HEK293 (cell line): ENCODE data around the gene ART5.

Source experiments
- CTCF ChIA-PET: fragments of 350-600 bp; formaldehyde crosslinking; extraction: SDS; loops from one replicate; lab custom pipeline; 2021; ENCODE audit warnings: antibody characterized with exemption; lab: Yijun Ruan, JAX
- POLR2A ChIA-PET: fragments of 300-600 bp; formaldehyde crosslinking; extraction: SDS; loops from one replicate; lab custom pipeline; 2020; ENCODE audit warnings: antibody characterized with exemption, inconsistent platforms; lab: Yijun Ruan, JAX
- H3K27ac ChIP-seq: fragments of 200-500 bp; sonication (Bioruptor generic); 2 replicates; pipeline ENCODE4 v1.5.1; 2014; ENCODE audit warnings: low read depth, low read length, control low read depth, inconsistent platforms; ENCODE audit errors: extremely low read depth
- H3K36me3 ChIP-seq, 2 experiments: fragments of 200-500 bp in 1 of 2; sonication (Bioruptor generic) in 1 of 2; 1 replicate in 1 of 2; 2 replicates in 1 of 2; pipeline ENCODE4 v1.5.1; 2014 to 2017; ENCODE audit warnings: inconsistent platforms in 2 of 2, low read length in 2 of 2; ENCODE audit not compliant: control insufficient read depth in 2 of 2, insufficient read depth in 1 of 2
- H3K4me1 ChIP-seq: fragments of 200-500 bp; sonication (Bioruptor generic); 2 replicates; pipeline ENCODE4 v1.5.1; 2014; ENCODE audit warnings: mild to moderate bottlenecking, low read length, inconsistent platforms; ENCODE audit not compliant: control insufficient read depth, insufficient read depth
- H3K4me3 ChIP-seq: 2 replicates; pipeline ENCODE4 v1.5.1; 2011; ENCODE audit warnings: low read depth, mild to moderate bottlenecking, control low read depth, low read length, moderate library complexity
- H3K9me3 ChIP-seq: fragments of 200-500 bp; sonication (Bioruptor generic); 2 replicates; pipeline ENCODE4 v1.5.1; 2014; ENCODE audit warnings: low read depth, low read length, inconsistent platforms; ENCODE audit not compliant: control insufficient read depth, insufficient read depth
- HOXD13 ChIP-seq: sonication (generic); formaldehyde crosslinking; IDR thresholded peaks from 2 replicates; pipeline ENCODE4 v1.8.0; 2022; ENCODE audit warnings: missing genetic modification reagents, borderline replicate concordance
- KLF17 ChIP-seq: fragments of 450-650 bp; formaldehyde crosslinking; IDR thresholded peaks from 2 replicates; pipeline ENCODE4 v1.5.1; 2016; ENCODE audit warnings: missing biosample characterization, missing genetic modification characterization
- KLF7 ChIP-seq: fragments of 450-650 bp; formaldehyde crosslinking; IDR thresholded peaks from 2 replicates; pipeline ENCODE4 v1.5.1; 2016; ENCODE audit warnings: missing biosample characterization, missing genetic modification characterization, borderline replicate concordance
- KLF8 ChIP-seq: fragments of 450-650 bp; formaldehyde crosslinking; IDR thresholded peaks from 2 replicates; pipeline ENCODE4 v1.5.1; 2016; ENCODE audit warnings: missing biosample characterization, missing genetic modification characterization
- SETDB1 ChIP-seq: IDR thresholded peaks from one replicate; pipeline ENCODE4 v1.6.1; 2017; ENCODE audit warnings: mild to moderate bottlenecking, low read length, moderate library complexity, mixed read lengths; ENCODE audit not compliant: insufficient read length
- SP7 ChIP-seq: fragments of 450-650 bp; formaldehyde crosslinking; IDR thresholded peaks from 2 replicates; pipeline ENCODE4 v1.5.1; 2016; ENCODE audit warnings: missing biosample characterization, missing genetic modification characterization
- ZBTB1 ChIP-seq: fragments of 450-650 bp; formaldehyde crosslinking; IDR thresholded peaks from 2 replicates; pipeline ENCODE4 v1.5.1; 2016; ENCODE audit warnings: missing biosample characterization, missing genetic modification characterization
- ZBTB11 ChIP-seq: fragments of 450-650 bp; formaldehyde crosslinking; conservative IDR thresholded peaks from 2 replicates; pipeline ENCODE4 v1.5.1; 2016; ENCODE audit warnings: low read depth, missing biosample characterization, missing genetic modification characterization
- ZBTB20 ChIP-seq: fragments of 450-650 bp; formaldehyde crosslinking; IDR thresholded peaks from 2 replicates; pipeline ENCODE4 v1.5.1; 2016; ENCODE audit warnings: missing biosample characterization, missing genetic modification characterization
- ZBTB26 ChIP-seq: fragments of 450-650 bp; formaldehyde crosslinking; optimal IDR thresholded peaks from 2 replicates; pipeline ENCODE3; 2016; ENCODE audit warnings: missing biosample characterization, mild to moderate bottlenecking, missing genetic modification characterization
- ZFHX2 ChIP-seq: fragments of 450-650 bp; formaldehyde crosslinking; conservative IDR thresholded peaks from 2 replicates; pipeline ENCODE4 v1.5.1; 2016; ENCODE audit warnings: missing biosample characterization, missing genetic modification characterization
- ZNF10 ChIP-seq: fragments of 450-650 bp; formaldehyde crosslinking; IDR thresholded peaks from 2 replicates; pipeline ENCODE4 v1.5.1; 2017; ENCODE audit warnings: missing biosample characterization, missing genetic modification characterization
- ZNF2 ChIP-seq: fragments of 450-650 bp; formaldehyde crosslinking; IDR thresholded peaks from 2 replicates; pipeline ENCODE4 v1.5.1; 2016; ENCODE audit warnings: missing biosample characterization, missing genetic modification characterization
- ZNF558 ChIP-seq: fragments of 450-650 bp; formaldehyde crosslinking; IDR thresholded peaks from 2 replicates; pipeline ENCODE4 v1.5.1; 2016; ENCODE audit warnings: missing biosample characterization, missing genetic modification characterization
- ZNF571 ChIP-seq: fragments of 450-650 bp; formaldehyde crosslinking; IDR thresholded peaks from 2 replicates; pipeline ENCODE4 v1.5.0; 2017; ENCODE audit warnings: missing biosample characterization, missing genetic modification characterization
- ZNF580 ChIP-seq: fragments of 450-650 bp; formaldehyde crosslinking; IDR thresholded peaks from 2 replicates; pipeline ENCODE4 v1.5.1; 2016; ENCODE audit warnings: missing biosample characterization, missing genetic modification characterization
- ZNF660 ChIP-seq: fragments of 450-650 bp; IDR thresholded peaks from 2 replicates; pipeline ENCODE4 v1.5.1; 2018; ENCODE audit warnings: missing biosample characterization, mild to moderate bottlenecking, missing genetic modification characterization
- ZNF704 ChIP-seq: fragments of 450-650 bp; formaldehyde crosslinking; IDR thresholded peaks from 2 replicates; pipeline ENCODE4 v1.5.1; 2016; ENCODE audit warnings: missing biosample characterization, missing genetic modification characterization
- ZNF747 ChIP-seq: fragments of 450-650 bp; formaldehyde crosslinking; IDR thresholded peaks from 2 replicates; pipeline ENCODE4 v1.5.1; 2016; ENCODE audit warnings: missing biosample characterization, missing genetic modification characterization
- ZNF830 ChIP-seq: fragments of 450-650 bp; IDR thresholded peaks from 2 replicates; pipeline ENCODE4 v1.5.0; 2018; ENCODE audit warnings: missing biosample characterization, missing genetic modification characterization, low read depth, mild to moderate bottlenecking, moderate library complexity
- ZSCAN18 ChIP-seq: fragments of 450-650 bp; formaldehyde crosslinking; IDR thresholded peaks from 2 replicates; pipeline ENCODE4 v1.5.1; 2016; ENCODE audit warnings: missing biosample characterization, missing genetic modification characterization

Gene ART5

GRCh38 chr11:3667149-3668035 is 25.6 kb upstream of the ART5 start:
- no peaks in the 10 kb centered on the region for H3K4me1 ChIP-seq
- POLR2A ChIA-PET: no interaction called here
- H3K36me3 ChIP-seq: peaks cover 0 to 78% of the 10 kb centered on the region in 2 experiments; a peak in 1 of 3 replicates
- H3K4me3 ChIP-seq: no peak overlapping the region
- no peak overlapping the region for H3K27ac ChIP-seq
- CTCF ChIA-PET: no interaction called here
- no peaks in the 10 kb centered on the region for H3K9me3 ChIP-seq
- TF ChIP-seq HOXD13 (CRISPR knock-in tag): no peak
- TF ChIP-seq ZBTB20 (tag by site-specific recombination): no peak
- no peak for TF ChIP-seq KLF7 (tag by site-specific recombination)
- no peak for TF ChIP-seq ZFHX2 (tag by site-specific recombination)
- TF ChIP-seq ZNF558: no peak
- TF ChIP-seq ZNF704 (tag by site-specific recombination): no peak

GRCh38 chr11:3666023-3666530 is 24.3 kb upstream of the ART5 start:
- Histone ChIP-seq H3K9me3 (no peaks in the 10 kb centered on the region), H3K4me1 (no peaks in the 10 kb centered on the region), H3K4me3 (no peak overlapping the region), H3K36me3 (peaks cover 0 to 65% of the 10 kb centered on the region in 2 experiments; a peak in 1 of 3 replicates), H3K27ac (no peak overlapping the region)
- ChIA-PET CTCF (interaction anchor here (1.2 kb wide), 1 partner anchor 15 kb away, joined by 5 read pairs; no protein-coding TSS in a partner anchor), POLR2A (no interaction called here)
- TF ChIP-seq ZNF830: no peak
- no peak for TF ChIP-seq ZNF571 (tag by site-specific recombination)
- TF ChIP-seq SP7: no peak
- TF ChIP-seq ZNF747 (tag by site-specific recombination): no peak
- TF ChIP-seq KLF8 (tag by site-specific recombination): no peak
- TF ChIP-seq ZBTB1 (tag by site-specific recombination): no peak
- TF ChIP-seq ZNF660 (tag by site-specific recombination): no peak
- no peak for TF ChIP-seq ZBTB26
- TF ChIP-seq ZBTB11 (tag by site-specific recombination): no peak
- no peak for TF ChIP-seq KLF17
- no peak for TF ChIP-seq SETDB1
- TF ChIP-seq ZSCAN18 (tag by site-specific recombination): no peak
- no peak for TF ChIP-seq ZNF580 (tag by site-specific recombination)
- TF ChIP-seq ZNF2: no peak
- no peak for TF ChIP-seq ZNF10
